Measurements from ENCODE around the gene SLC24A3. TPM values are rescaled to one million over a fixed set of nuclear protein-coding genes. Genes with fewer than 3 reads are reported as not detected.
A peak's percentile ranks its signal among the peaks of the same experiment; 100 is the strongest.

Gene SLC24A3
- total and polyA plus RNA-seq, 2 of the 13 experiments (the other 11 are each of a cell fraction or from before 2014, with no cell fraction given) = not detected

DNA sequence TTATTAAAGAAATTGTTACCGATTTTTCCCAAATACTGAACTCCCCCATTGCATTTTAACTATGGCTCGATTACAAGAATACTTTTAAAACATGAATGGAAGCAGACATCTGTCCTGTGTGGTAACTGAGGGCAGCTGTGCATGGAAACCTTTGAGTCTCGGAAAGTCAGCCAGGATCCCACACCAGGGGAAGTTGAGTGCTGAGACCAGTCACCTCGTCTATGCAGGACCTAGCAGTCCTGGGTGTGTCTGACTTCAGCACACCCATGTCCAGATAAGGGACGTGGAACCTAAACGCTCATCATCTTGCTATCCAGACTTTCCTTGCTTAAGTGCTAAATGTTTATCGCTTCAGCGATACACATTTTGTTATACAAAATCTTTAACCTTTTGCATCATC is 551.8 kb downstream of the SLC24A3 start:
- BruUV-seq (replicated peaks) = no TSS peak
- no peak overlapping the region for H3K27ac ChIP-seq (ENCODE audit: extremely low read length, insufficient read depth, low read length)
- no peak overlapping the region for H2AFZ ChIP-seq (ENCODE audit: low read length)
- H3K4me1 ChIP-seq (ENCODE audit: insufficient read depth, low read length) = peaks cover 21% of the 10 kb centered on the region
- ChIA-PET CTCF (ENCODE audit: low intra/inter-chr PET ratio, low total read pairs) (no interaction called here), POLR2A (no interaction called here)
- no peak overlapping the region for H3K4me2 ChIP-seq (ENCODE audit: low read depth, low read length)
- no peak for DNase-seq (ENCODE audit: low spot score)
- no peak overlapping the region for H3K4me3 ChIP-seq (replicated peaks in 1 of 3; ENCODE audit: insufficient read depth in 1 of 3, low read depth in 2 of 3, low read length in 3 of 3)
- in situ Hi-C loops (cut with HindIII; ENCODE audit: extremely low pct_ligation_motif_present, low pct_unique_long_range_greater_than_20kb) (no loop called here), intact Hi-C loops (cut with micrococcal nuclease; ENCODE audit: unreplicated experiment) (no loop called here)
- WGBS (ENCODE audit: low lambda C conversion rate) = 74% methylated on average over 8 of the region's 8 CpGs
- no peaks in the 10 kb centered on the region for H4K20me1 ChIP-seq (ENCODE audit: insufficient read depth, low read length)
- no peak overlapping the region for H3K9ac ChIP-seq (ENCODE audit: insufficient read depth, low read depth, low read length)
- H3K9me3 ChIP-seq (ENCODE audit: low read length) = no peaks in the 10 kb centered on the region
- FAIRE-seq = peak; percentile 12
- no peaks in the 10 kb centered on the region for H3K79me2 ChIP-seq (ENCODE audit: insufficient read depth, low read length)
- peaks cover 0 to under 1% of the 10 kb centered on the region in 2 experiments; a peak in 1 of 5 replicates for H3K27me3 ChIP-seq (ENCODE audit: control insufficient read depth in 1 of 2, insufficient read depth in 2 of 2, low read length in 2 of 2)
- no peaks in the 10 kb centered on the region for H3K36me3 ChIP-seq (replicated peaks in 1 of 2; ENCODE audit: control insufficient read depth in 1 of 2, insufficient read depth in 2 of 2, low read length in 2 of 2)
- ATAC-seq = no peak
- TF ChIP-seq PRMT3 (CRISPR knock-in tag; IDR thresholded peaks at IDR 0.05; ENCODE audit: borderline replicate concordance, low read depth) = no peak
- no peak for TF ChIP-seq FOXO1 (CRISPR knock-in tag; IDR thresholded peaks at IDR 0.05)
- TF ChIP-seq ZNF75D (CRISPR knock-in tag; IDR thresholded peaks at IDR 0.05; ENCODE audit: borderline replicate concordance) = no peak
- TF ChIP-seq, protein P1, sequence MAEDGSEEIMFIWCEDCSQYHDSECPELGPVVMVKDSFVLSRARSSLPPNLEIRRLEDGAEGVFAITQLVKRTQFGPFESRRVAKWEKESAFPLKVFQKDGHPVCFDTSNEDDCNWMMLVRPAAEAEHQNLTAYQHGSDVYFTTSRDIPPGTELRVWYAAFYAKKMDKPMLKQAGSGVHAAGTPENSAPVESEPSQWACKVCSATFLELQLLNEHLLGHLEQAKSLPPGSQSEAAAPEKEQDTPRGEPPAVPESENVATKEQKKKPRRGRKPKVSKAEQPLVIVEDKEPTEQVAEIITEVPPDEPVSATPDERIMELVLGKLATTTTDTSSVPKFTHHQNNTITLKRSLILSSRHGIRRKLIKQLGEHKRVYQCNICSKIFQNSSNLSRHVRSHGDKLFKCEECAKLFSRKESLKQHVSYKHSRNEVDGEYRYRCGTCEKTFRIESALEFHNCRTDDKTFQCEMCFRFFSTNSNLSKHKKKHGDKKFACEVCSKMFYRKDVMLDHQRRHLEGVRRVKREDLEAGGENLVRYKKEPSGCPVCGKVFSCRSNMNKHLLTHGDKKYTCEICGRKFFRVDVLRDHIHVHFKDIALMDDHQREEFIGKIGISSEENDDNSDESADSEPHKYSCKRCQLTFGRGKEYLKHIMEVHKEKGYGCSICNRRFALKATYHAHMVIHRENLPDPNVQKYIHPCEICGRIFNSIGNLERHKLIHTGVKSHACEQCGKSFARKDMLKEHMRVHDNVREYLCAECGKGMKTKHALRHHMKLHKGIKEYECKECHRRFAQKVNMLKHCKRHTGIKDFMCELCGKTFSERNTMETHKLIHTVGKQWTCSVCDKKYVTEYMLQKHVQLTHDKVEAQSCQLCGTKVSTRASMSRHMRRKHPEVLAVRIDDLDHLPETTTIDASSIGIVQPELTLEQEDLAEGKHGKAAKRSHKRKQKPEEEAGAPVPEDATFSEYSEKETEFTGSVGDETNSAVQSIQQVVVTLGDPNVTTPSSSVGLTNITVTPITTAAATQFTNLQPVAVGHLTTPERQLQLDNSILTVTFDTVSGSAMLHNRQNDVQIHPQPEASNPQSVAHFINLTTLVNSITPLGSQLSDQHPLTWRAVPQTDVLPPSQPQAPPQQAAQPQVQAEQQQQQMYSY (CRISPR knock-in tag; IDR thresholded peaks at IDR 0.05) = no peak
- no peak for TF ChIP-seq ZFX (CRISPR knock-in tag; IDR thresholded peaks at IDR 0.05; ENCODE audit: low read depth)
- TF ChIP-seq PITX1 (CRISPR knock-in tag; IDR thresholded peaks at IDR 0.05) = no peak
- TF ChIP-seq, protein P2, sequence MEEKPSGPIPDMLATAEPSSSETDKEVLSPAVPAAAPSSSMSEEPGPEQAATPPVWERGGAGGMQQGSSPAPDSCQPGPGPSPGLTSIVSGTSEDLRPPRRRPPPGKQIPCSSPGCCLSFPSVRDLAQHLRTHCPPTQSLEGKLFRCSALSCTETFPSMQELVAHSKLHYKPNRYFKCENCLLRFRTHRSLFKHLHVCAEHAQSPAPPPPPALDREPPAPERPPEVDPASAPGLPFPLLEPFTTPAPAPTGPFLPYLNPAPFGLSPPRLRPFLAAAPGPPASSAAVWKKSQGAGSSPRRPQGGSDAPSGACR (CRISPR knock-in tag; IDR thresholded peaks at IDR 0.05) = no peak
- TF ChIP-seq ZNF441 (CRISPR knock-in tag; IDR thresholded peaks at IDR 0.05; ENCODE audit: borderline replicate concordance) = no peak
- no peak for TF ChIP-seq ZNF33A (CRISPR knock-in tag; IDR thresholded peaks at IDR 0.05; ENCODE audit: borderline replicate concordance)
- no peak for TF ChIP-seq PHF20 (CRISPR knock-in tag; IDR thresholded peaks at IDR 0.05)
- TF ChIP-seq NFKBIZ (CRISPR knock-in tag; IDR thresholded peaks at IDR 0.05) = no peak
- TF ChIP-seq, protein P3, sequence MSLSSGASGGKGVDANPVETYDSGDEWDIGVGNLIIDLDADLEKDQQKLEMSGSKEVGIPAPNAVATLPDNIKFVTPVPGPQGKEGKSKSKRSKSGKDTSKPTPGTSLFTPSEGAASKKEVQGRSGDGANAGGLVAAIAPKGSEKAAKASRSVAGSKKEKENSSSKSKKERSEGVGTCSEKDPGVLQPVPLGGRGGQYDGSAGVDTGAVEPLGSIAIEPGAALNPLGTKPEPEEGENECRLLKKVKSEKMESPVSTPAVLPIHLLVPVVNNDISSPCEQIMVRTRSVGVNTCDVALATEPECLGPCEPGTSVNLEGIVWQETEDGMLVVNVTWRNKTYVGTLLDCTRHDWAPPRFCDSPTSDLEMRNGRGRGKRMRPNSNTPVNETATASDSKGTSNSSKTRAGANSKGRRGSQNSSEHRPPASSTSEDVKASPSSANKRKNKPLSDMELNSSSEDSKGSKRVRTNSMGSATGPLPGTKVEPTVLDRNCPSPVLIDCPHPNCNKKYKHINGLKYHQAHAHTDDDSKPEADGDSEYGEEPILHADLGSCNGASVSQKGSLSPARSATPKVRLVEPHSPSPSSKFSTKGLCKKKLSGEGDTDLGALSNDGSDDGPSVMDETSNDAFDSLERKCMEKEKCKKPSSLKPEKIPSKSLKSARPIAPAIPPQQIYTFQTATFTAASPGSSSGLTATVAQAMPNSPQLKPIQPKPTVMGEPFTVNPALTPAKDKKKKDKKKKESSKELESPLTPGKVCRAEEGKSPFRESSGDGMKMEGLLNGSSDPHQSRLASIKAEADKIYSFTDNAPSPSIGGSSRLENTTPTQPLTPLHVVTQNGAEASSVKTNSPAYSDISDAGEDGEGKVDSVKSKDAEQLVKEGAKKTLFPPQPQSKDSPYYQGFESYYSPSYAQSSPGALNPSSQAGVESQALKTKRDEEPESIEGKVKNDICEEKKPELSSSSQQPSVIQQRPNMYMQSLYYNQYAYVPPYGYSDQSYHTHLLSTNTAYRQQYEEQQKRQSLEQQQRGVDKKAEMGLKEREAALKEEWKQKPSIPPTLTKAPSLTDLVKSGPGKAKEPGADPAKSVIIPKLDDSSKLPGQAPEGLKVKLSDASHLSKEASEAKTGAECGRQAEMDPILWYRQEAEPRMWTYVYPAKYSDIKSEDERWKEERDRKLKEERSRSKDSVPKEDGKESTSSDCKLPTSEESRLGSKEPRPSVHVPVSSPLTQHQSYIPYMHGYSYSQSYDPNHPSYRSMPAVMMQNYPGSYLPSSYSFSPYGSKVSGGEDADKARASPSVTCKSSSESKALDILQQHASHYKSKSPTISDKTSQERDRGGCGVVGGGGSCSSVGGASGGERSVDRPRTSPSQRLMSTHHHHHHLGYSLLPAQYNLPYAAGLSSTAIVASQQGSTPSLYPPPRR (CRISPR knock-in tag; IDR thresholded peaks at IDR 0.05; ENCODE audit: borderline replicate concordance) = no peak
- TF ChIP-seq, protein P4, sequence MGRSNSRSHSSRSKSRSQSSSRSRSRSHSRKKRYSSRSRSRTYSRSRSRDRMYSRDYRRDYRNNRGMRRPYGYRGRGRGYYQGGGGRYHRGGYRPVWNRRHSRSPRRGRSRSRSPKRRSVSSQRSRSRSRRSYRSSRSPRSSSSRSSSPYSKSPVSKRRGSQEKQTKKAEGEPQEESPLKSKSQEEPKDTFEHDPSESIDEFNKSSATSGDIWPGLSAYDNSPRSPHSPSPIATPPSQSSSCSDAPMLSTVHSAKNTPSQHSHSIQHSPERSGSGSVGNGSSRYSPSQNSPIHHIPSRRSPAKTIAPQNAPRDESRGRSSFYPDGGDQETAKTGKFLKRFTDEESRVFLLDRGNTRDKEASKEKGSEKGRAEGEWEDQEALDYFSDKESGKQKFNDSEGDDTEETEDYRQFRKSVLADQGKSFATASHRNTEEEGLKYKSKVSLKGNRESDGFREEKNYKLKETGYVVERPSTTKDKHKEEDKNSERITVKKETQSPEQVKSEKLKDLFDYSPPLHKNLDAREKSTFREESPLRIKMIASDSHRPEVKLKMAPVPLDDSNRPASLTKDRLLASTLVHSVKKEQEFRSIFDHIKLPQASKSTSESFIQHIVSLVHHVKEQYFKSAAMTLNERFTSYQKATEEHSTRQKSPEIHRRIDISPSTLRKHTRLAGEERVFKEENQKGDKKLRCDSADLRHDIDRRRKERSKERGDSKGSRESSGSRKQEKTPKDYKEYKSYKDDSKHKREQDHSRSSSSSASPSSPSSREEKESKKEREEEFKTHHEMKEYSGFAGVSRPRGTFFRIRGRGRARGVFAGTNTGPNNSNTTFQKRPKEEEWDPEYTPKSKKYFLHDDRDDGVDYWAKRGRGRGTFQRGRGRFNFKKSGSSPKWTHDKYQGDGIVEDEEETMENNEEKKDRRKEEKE (IDR thresholded peaks at IDR 0.05) = no peak
